ENCODE measurements around the gene EIF4G3.
"Not testable (repeated sequence)": the region's sequence is repeated elsewhere in the genome, so short reads cannot be mapped to it uniquely, and the experiment has no call there.

EIF4G3 gene

DNA sequence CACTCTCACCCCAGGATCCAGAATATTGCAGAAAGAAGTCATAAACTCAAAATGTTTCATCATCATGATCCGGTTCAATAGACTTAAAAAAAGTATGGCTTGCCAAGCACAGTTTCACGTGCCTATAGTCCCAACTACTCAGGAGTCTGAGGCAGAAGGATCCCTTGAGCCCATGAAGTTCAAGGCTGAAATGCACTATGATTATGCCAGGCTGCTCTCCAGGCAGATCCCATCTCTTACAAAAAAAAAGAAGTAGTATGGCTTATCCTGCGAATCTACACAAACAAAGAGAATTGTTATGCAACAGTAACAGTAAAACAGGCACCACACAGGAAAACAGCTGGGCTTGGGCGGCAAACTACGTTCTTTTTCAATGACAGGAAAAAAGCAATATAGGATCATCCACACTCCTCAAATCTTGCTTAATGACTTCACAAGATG is 76.2 kb downstream of the EIF4G3 start:
- DNase-seq: peak; percentile 64 to 84 (median 76)

DNA sequence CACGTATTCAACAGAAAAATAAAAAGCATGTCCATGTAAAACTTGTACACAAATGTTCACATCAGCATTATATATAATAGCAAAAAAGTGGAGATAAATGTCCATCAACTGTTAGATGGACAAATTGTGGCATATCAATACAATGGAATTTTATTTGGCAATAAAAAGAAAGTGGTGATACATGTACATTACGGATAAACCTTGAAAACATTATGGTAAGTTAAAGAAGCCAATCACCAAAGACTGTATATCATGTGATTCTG is 76.9 kb downstream of the EIF4G3 start:
- DNase-seq: no peak

DNA sequence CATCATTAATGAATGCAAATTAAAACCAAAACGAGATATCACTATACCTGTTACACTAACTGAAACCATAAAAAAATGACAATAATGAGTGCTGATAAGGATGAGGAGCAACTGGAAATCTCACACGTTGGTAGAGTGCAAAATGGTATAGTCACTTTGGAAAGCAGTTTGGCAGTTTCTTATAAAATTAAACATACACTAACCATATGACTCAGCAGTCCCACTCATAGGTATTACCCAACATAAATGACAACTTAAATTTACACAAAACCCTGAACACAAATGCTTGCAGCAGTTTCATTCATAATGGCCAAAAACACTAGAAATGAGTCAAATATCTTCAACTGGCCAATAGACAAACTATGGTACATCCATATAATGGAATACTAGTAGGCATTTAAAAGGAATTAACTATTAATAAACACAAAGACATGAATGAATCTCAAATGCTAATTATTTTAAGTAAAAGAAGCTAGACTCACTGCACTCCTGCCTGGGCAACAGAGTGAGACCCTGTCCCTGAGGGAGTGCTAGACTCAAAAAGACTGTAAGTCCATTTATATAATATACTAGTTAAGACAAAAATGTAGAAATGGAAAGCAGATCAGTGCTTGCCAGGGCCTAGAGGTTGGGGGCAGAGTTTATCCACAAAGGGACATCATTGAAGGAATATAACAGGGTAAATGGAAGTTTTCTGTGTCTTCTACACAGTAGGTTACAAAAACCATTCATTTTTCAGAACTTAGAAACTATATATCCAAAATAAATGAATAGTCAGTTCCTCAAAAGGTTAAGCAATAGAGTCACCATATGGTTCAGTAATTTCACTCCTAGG is 77.4 kb downstream of the EIF4G3 start:
- DNase-seq: peak in 3 of 4 experiments; percentile 36 to 75 (median 71)

DNA sequence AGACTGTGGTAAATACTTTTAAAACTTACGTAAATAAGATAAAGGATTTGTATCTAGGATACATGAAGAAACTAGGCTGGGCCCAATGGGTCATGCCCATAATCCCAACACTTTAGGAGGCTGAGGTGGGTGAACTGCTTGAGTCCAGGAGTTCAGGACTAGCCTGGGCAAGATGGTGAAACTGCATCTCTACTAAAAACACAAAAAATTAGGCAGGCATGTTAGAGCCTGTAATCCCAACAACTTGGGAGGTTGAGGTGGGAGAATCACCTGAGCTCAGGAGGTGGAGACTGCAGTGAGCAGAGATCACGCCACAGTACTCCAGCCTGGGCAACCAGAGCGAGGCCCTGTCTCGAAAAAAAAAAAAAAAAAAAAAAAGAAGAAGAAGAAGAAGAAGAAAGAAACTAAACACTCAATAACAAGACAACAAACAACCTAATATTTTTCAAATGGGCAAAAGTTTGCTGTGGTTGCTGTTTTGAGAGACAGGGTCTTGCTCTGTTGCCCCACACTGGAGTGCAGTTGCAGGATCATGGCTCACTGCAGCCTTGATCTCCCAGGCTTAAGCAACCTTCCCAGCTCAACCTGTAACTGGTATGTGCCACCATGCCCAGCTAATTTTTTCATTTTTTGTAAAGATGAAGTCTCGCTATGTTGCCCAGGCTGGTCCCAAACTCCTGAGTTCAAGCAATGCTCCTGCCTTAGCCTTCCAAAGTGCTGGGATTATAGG is 78.3 kb downstream of the EIF4G3 start:
- DNase-seq: no peak

DNA sequence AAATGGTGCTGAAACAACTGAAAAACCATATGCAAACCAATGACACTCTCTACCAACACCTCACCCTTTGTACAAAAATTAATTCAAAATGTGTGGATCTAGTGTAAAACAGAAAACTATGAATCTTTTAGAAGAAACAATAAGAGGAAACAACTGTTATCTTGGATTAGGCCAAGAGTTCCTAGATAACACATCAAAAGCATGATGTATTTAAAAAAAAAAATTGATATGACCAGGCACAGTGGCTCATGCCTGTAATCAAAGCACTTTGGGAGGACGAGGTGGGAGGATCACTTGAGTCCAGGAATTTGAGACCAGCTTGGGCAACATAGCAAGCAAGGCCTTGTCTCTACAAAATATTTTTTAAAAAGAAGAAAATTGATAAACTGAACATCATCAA is 79.0 kb downstream of the EIF4G3 start:
- no peak for DNase-seq

DNA sequence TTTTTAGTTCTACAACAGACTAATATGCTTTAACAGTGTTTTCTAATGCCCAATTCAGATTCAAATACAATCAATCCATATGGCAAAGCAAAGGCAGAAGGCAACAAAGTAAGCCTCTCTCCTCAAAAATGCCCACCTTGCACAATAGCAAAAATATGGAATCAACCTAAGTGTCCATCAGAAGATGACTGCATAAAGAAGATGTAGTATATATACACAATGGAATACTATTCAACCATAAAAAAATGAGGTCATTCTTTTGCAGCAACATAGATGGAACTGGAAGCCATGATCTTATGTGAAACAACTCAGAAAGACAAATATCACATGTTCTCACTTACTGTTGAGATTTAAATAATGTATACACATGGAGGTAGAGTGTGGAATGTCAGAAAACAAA is 80.7 kb downstream of the EIF4G3 start:
- DNase-seq: no peak

DNA sequence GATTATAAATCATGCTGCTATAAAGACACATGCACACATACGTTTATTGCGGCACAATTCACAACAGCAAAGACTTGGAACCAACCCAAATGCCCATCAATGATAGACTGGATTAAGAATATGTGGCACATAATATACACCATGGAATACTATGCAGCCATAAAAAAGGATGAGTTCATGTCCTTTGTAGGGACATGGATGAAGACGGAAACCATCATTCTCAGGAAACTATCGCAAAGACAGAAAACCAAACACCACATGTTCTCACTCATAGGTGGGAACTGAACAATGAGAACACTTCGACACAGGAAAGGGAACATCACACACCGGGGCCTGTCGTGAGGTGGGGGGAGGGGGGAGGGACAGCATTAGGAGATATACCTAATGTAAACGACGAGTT is 82.4 kb downstream of the EIF4G3 start:
- DNase-seq: not testable (repeated sequence)

DNA sequence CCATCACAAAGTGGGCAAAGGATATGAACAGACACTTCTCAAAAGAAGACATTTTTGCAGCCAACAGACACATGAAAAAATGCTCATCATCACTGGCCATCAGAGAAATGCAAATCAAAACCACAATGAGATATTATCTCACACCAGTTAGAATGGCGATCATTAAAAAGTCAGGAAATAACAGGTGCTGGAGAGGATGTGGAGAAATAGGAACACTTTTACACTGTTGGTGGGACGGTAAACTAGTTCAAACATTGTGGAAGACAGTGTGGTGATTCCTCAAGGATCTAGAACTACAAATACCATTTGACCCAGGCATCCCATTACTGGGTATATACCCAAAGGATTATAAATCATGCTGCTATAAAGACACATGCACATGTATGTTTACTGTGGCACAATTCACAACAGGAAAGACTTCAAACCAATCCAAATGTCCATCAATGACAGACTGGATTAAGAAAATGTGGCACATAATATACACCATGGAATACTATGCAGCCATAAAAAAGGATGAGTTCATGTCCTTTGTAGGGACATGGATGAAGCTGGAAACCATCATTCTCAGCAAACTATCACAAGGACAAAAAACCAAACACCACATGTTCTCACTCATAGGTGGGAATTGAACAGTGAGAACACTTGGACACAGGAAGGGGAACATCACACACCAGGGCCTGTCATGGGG is 83.3 kb downstream of the EIF4G3 start:
- not testable (repeated sequence) for DNase-seq

DNA sequence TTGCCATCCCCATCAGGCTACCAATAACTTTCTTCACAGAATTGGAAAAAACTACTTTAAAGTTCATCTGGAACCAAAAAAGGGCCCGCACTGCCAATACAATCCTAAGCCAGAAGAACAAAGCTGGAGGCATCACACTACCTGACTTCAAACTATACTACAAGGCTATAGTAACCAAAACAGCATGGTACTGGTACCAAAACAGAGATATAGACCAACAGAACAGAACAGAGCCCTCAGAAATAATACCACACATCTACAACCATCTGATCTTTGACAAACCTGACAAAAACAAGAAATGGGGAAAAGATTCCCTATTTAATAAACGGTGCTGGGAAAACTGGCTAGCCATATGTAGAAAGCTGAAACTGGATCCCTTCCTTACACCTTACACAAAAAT is 84.2 kb downstream of the EIF4G3 start:
- not testable (repeated sequence) for DNase-seq

DNA sequence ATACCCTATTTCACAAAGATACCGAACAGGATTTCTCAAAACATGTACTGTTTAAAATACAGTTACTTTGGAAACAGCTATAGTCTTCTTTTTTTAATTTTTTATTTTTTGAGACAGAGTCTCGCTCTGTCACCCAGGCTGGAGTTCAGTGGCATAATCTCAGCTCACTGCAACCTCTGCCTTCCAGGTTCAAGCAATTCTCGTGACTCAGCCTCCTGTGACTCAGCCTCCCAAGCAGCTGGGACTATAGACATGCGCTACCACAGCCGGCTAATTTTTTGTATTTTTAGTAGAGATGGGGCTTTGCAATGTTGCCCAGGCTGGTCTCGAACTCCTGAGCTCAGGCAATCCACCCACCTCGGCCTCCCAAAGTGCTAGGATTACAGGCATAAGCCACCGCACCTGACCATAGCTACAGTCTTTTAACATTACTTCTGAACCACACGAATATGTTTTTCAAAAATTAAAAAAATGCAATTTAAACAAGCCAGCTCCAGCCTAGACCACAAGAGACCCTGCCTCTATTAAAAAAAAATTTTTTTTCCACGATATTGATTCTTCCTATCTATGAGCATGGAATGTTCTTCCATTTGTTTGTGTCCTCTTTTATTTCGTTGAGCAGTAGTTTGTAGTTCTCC is 85.5 kb downstream of the EIF4G3 start:
- DNase-seq: peak; percentile 78 to 89 (median 86)

DNA sequence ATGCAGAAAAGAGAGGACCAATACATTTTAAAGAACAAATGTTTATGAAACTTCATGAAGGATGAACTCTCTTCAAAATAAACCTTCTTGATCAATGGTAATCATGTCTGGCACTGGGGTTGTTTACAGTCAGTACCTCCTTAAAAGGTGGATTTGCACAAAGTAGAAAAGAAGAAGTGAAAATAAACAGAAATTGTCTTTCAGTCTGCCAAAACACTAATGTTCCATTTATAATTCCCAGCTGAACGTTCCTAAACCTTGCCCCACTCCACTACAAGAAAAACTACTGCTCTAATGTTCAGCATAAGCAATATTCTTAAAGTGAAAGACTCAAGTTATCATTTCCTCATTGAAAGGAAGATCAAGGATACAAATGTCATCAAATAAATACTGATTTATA is 86.2 kb downstream of the EIF4G3 start:
- DNase-seq: peak; percentile 9 to 71 (median 42)

DNA sequence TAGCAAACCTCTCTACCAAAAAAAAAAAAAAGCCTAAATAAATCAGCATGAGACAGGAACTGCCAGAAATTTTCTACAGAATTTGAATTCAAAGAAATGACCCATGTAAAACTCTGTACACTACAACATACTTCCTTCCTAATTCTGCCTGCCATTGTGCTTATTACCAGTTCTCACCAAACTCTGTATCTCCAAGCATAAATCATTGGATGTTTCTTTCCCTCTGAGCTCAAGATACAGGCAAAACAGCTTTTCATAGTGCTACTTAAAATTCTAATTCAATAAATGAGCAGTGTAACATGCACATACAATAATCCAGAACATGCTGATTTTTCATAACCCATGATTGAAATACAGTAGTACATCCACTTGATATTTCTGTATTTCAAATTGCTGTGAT is 87.0 kb downstream of the EIF4G3 start:
- DNase-seq: peak in 3 of 4 experiments; percentile 7 to 55 (median 35)

DNA sequence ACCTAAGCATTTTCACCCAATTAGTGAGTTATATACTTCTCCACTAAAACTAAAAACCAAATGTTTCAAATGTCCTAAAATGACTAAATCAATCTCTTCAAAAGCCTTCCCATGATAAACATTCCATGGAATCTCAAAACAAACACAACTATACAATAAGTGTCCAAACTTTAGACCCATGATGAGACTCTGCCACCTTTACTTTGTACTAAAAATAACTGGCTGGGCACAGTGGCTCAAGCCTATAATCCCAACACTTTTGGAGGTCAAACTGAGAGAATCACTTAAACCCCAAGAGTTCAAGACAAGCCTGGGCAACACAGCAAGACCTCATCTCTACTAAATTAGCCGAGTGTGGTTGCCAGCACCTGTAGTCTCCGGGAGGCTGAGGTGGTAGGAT is 87.4 kb downstream of the EIF4G3 start:
- DNase-seq: no peak

DNA sequence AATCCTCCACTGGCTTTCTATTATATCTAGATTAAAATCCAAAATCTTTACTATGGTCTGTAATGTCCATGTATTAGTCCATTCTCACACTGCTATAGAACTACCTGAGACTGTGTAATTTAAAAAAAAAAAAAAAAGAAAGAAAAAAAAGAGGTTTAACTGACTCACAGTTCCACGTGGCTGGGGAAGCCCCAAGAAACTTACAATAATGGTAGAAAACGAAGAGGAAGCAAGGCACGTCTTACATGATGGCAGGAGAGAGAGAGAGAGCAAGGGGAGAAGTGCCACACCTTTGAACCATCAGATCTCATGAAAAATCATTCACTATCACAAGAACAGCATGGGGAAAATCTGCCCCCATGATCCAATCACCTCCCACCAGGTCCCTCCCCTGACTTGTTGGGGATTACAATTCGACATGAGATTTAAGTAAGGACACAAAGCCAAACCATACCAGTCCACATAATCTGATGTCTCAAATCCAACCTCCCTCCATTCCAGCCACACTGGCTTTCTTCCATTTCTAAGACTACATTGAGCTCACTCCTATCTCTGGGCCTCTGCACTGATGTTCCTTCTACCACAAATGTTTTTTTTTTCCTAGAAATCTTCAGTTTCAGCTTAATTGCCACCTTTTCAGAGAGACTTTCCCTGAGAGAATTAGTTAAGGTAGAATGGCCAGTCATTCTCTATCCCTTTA is 92.4 kb downstream of the EIF4G3 start:
- DNase-seq: peak in 2 of 4 experiments; percentile 13 to 39

DNA sequence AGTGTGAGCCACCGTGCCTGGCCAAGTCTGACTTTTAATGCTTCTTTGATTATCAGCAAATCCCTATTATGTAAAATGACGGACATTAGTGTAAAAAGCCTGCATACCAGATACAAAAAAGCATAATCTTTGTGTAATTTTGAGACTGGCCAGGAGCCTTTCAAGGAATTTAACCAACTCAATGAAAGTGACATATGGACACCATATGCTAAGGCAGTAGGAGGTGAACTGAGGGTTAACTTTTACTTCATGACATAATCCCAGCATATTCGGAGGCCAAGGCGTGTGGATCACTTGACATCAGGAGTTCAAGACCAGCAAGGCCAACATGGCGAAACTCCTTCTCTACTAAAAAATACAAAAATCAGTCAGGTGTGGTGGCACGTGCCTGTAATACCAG is 94.6 kb downstream of the EIF4G3 start:
- DNase-seq: no peak

DNA sequence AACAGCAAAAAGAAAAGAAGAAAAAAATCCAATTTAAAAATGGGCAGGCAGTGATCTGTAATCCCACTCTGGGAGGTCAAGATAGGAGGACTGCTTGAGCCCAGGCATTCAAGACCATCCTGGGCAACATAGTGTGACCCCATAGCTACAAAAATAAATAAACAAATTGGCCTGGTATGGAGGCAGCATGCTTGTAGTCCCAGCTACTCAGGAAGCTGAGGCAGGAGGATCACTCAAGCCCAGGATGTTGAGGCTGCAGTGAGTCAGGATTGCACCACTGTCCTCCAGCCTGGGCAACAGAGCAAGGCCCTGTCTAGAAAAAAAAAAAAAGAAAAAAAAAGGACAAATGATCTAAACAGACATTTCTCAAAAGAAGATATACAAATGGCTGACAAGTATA is 99.6 kb downstream of the EIF4G3 start:
- peak; percentile 45 to 77 (median 73) for DNase-seq

DNA sequence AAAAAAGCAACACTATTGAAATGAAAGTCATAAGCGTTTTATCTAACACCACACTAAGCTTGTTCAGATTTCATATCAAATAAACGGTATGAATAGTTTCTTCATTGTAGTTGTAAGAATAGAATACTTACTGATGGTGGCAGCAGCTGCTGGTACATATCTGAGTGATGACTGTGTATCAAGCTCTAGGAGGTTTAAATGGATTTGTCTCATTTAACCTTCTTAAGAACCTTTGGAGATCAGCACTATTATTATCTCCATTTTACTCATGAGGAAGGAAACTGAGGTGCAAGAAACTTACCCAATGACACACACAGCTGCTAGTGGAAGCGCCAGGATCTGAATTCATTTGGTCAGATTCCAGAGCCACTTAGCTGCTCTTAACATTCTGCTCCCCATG is 104.0 kb downstream of the EIF4G3 start:
- DNase-seq: no peak

DNA sequence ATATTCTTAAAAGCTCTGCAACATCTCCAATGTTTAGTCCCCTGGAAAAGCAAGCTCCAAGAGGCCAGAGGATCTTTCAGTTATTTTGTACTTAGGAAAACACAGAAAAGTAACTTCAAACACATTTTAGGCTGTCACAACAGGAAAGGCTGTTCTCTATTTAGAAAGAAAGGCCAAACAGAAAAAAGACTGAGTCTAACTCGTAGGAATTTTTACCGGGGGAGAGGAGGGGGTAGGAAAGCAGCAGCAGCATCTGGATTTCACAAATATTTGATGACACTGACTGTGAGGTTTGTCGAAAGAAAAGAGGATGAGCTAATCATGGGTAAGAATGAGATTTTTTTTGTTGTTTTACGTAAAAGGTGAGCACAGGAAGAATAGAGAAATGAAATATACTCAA is 107.1 kb downstream of the EIF4G3 start:
- no peak for DNase-seq

DNA sequence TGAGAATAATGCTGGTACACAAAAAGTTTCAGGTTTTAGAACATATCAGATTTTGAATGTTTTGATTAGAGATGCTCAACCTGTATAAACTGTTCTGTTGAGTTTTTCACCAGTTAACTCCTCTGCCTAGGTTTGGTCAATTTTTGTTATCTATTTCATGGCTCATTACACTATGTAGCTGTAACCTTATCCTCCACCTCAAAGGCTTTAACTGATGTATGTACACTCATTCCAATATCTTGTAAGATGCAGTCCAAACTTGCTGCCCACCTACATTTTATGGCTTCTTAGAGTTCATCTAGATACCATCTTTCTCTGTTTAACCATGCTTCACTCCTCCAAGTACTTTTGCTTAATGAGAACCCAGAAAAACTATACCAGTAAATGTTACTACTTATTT is 107.8 kb downstream of the EIF4G3 start:
- DNase-seq: no peak

DNA sequence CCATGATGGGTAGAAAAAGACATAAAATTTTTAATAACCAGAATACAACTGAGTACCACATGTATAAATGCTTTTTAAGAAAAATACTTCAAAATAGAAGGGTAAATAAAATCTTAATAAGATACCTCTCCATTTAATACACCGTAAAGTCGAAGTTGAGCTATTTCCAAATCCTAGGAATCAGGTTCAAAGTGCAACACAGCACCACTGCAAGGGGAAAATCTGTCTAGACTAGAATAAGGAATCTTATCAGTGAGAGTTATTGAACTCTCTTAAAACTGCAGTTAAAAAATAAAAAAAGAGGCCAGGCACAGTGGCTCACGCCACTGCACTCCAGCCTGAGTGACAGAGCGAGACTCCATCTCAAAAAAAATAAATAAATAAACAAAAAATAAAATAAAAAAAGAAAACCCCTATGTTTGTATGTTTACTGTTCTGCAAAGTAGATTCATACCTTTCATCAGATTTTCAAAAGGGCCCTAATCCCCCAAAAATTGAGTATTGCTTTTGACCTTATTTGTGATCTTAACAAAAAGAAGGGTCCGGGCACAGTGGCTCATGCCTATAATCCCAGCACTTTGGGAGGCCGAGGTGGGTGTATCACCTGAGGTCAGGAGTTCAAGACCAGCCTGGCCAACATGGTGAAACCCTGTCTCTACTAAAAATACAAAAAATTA is 109.0 kb downstream of the EIF4G3 start:
- DNase-seq: no peak

DNA sequence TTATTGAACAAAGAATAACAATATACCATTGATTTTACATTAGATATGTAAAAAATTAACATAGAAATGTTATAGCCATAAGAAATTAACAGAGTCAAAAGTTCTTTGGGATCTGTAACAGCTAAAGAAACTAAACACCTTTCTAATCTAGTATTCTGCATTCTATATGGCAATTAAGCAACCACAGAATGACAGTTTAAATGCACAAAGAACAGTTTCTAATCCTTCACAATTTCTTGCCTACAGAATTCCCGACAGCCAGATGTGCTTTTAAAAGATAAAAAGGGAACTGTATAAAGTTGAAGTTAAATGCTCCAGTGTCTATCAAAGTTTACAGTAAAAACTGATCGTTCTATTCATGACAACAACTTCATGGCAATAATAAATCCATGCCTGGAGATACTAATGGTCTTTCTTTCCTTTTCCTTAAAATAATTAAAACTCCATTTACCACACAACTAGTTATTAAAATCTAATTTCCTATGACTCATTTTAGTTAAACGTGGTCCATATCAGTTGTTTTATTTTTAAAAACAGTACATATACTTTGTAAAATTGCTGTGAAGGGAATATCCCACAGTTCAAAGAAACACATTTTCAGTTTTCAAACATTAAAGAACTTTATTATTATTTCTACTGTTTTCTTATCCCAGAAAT is 110.2 kb downstream of the EIF4G3 start:
- DNase-seq: no peak
